Thyroid gland (tissue), 4 donors: ENCODE measurements around the gene HOTAIR. TPM values are rescaled to one million over a fixed set of nuclear protein-coding genes. Genes with fewer than 3 reads are reported as not detected.

Source experiments
- DNase-seq, 2 donors: peaks; one replicate each; pipeline ENCODE4 v3.0.0-alpha.2; 2019
- H3K27ac ChIP-seq, 3 donors: fragments of 200-600 bp; sonication (generic); 1 replicate in 2 of 3; 2 replicates in 1 of 3; pipeline ENCODE4 v1.5.1; 2016 to 2019; ENCODE audit warnings: mild to moderate bottlenecking in 1 of 3, moderate library complexity in 1 of 3
- H3K27me3 ChIP-seq: fragments of 200-600 bp; sonication (generic); one replicate; pipeline ENCODE4 v1.5.1; 2019
- H3K36me3 ChIP-seq, 2 donors: fragments of 200-600 bp; sonication (generic); one replicate each; pipeline ENCODE4 v1.5.1; 2016 to 2019
- H3K4me1 ChIP-seq, 2 donors: fragments of 200-600 bp; sonication (generic); one replicate each; pipeline ENCODE4 v1.5.1; 2017 to 2019
- H3K4me3 ChIP-seq, 3 donors: fragments of 200-600 bp; sonication (generic); replicated peaks in 1 of 3; 1 replicate in 2 of 3; 2 replicates in 1 of 3; pipeline ENCODE4 v1.5.1; 2016; ENCODE audit warnings: mild to moderate bottlenecking in 1 of 3
- H3K9me3 ChIP-seq: fragments of 200-600 bp; sonication (generic); one replicate; pipeline ENCODE4 v1.5.1; 2017
- POLR2A ChIP-seq, 2 donors: fragments of 450-650 bp; IDR thresholded peaks; one replicate each; pipeline ENCODE4 v1.6.1; 2017; ENCODE audit warnings: antibody characterized with exemption in 2 of 2, mild to moderate bottlenecking in 2 of 2, moderate library complexity in 1 of 2
- WGBS, 2 donors: methylation state at CpG; one replicate each; pipeline ENCODE4 v1.1.5; 2017; 5-methylcytosine and 5-hydroxymethylcytosine counted together
- intact Hi-C: fragments of 100-400 bp; cut with DNase I; formaldehyde crosslinking; loops from one replicate; pipeline ENCODE4 v1.15.1; 2023
- total RNA-seq, 4 donors: library from RNA; depleted of rRNA; stranded (reverse); fragments of >200 nt; gene quantifications; one replicate each; pipeline ENCODE4 v1.2.3, GENCODE V29; 2016
- TF ChIP-seq, protein P1 (sequence below), 6 experiments: fragments of 200-600 bp in 3 of 6; fragments of 450-650 bp in 3 of 6; sonication (generic) in 3 of 6; IDR thresholded peaks; one replicate each; pipeline ENCODE4 v1.5.1; 2016 to 2019; ENCODE audit warnings: antibody characterized with exemption in 6 of 6, mild to moderate bottlenecking in 2 of 6, inconsistent platforms in 1 of 6, moderate library complexity in 1 of 6

HOTAIR gene
- total RNA-seq, 4 donors from 2014 or later = not detected

DNA sequence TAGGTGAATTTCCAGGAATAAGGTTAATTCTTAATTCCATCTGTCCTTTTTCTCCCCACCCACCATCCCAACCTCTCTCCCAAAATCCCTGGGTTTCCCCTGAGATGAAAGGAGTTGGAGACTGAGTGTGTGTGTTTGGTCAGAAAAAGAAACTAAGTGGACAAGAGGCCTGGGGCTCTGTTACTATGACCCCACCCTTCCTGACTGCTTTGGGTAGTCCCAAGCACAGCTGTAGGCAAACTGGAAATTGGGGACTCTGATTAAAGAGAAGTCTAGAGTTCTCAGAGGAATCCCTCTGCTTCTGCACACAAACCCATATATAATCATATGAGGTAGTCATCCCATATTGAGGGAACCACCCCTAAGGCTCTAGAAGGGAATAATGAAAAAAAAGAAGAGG, 27.0 kb downstream of the HOTAIR start:
- Histone ChIP-seq H3K4me3 (no peak overlapping the region), H3K27ac (no peak overlapping the region), H3K36me3 (no peaks in the 10 kb centered on the region), H3K27me3 (peaks cover 61% of the 10 kb centered on the region), H3K9me3 (no peaks in the 10 kb centered on the region), H3K4me1 (peaks cover 0 to 7% of the 10 kb centered on the region in 2 donors)
- TF ChIP-seq, protein P1, sequence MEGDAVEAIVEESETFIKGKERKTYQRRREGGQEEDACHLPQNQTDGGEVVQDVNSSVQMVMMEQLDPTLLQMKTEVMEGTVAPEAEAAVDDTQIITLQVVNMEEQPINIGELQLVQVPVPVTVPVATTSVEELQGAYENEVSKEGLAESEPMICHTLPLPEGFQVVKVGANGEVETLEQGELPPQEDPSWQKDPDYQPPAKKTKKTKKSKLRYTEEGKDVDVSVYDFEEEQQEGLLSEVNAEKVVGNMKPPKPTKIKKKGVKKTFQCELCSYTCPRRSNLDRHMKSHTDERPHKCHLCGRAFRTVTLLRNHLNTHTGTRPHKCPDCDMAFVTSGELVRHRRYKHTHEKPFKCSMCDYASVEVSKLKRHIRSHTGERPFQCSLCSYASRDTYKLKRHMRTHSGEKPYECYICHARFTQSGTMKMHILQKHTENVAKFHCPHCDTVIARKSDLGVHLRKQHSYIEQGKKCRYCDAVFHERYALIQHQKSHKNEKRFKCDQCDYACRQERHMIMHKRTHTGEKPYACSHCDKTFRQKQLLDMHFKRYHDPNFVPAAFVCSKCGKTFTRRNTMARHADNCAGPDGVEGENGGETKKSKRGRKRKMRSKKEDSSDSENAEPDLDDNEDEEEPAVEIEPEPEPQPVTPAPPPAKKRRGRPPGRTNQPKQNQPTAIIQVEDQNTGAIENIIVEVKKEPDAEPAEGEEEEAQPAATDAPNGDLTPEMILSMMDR (IDR thresholded peaks at IDR 0.05) = no peak
- no peak for TF ChIP-seq POLR2A (IDR thresholded peaks at IDR 0.05)
- no peak for DNase-seq
- intact Hi-C loops = no loop called here

DNA sequence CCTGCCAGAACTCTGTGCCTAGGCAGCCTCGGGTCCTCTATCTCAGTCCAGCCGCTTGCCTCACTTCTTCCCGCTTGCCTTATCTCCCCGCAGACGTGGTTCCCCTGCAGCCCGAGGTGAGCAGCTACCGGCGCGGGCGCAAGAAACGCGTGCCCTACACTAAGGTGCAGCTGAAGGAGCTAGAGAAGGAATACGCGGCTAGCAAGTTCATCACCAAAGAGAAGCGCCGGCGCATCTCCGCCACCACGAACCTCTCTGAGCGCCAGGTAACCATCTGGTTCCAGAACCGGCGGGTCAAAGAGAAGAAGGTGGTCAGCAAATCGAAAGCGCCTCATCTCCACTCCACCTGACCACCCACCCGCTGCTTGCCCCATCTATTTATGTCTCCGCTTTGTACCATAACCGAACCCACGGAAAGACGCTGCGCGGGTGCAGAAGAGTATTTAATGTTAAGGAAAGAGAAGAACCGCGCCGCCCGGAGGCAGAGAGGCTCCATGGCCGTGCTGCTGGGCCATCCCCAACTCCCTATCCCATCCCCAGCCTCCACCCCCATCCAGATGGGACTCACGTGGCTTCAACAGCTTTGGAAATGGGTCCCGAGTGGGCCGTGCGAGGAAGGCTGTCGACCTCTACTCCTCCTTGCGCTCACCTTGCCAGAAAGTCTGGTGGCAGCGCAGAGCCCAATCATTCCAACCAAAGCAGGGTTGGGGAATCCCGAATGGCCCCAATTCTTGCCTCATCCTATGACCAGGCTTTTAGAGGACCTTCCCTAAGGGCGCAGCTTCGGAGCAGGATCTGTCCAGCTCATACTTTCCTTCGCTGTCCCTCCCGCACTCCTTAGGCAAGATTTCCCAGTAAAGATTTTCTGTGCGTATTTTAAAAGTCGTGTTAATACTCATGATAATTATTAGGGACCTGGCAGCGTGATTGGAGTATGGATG, 29.6 kb downstream of the HOTAIR start:
- no peaks in the 10 kb centered on the region for H3K4me1 ChIP-seq
- 12 to 16% methylated on average over 48 to 51 of the region's 51 CpGs for WGBS, 2 donors
- H3K36me3 ChIP-seq = no peaks in the 10 kb centered on the region
- intact Hi-C loops = no loop called here
- TF ChIP-seq, protein P1 (IDR thresholded peaks at IDR 0.05) = no peak
- no peak for TF ChIP-seq POLR2A (IDR thresholded peaks at IDR 0.05)
- peaks cover 60% of the 10 kb centered on the region for H3K27me3 ChIP-seq
- no peak overlapping the region for H3K27ac ChIP-seq
- no peak overlapping the region for H3K4me3 ChIP-seq
- no peak for DNase-seq
- H3K9me3 ChIP-seq = no peaks in the 10 kb centered on the region

DNA sequence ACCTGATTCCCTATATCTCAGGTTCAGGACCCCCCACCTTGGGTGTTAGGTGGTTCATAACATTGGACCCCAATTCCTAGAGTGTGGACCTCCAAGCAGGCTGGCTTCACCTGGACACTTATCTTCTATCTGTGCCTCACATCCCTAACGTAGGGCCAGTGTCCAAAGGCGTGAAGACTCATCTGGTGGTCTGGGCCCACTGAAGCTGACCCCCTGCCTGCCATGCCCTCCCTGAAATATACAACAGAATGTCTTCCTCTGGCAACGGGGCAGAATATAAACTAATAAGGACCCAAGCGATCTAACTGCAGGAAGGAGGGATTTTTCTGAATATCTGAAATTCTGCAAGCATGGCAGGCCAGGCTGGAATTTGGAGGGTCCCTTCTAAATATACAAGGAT, 30.5 kb downstream of the HOTAIR start:
- H3K36me3 ChIP-seq = no peaks in the 10 kb centered on the region
- TF ChIP-seq, protein P1 (IDR thresholded peaks at IDR 0.05) = no peak
- TF ChIP-seq POLR2A (IDR thresholded peaks at IDR 0.05) = no peak
- DNase-seq = no peak
- H3K4me1 ChIP-seq = peaks cover 0 to 6% of the 10 kb centered on the region in 2 donors
- no peak overlapping the region for H3K27ac ChIP-seq
- WGBS, 2 donors = 29 to 31% methylated on average over 4 of the region's 4 CpGs
- no peak overlapping the region for H3K4me3 ChIP-seq
- intact Hi-C loops = no loop called here
- H3K9me3 ChIP-seq = no peaks in the 10 kb centered on the region
- H3K27me3 ChIP-seq = peaks cover 65% of the 10 kb centered on the region

DNA sequence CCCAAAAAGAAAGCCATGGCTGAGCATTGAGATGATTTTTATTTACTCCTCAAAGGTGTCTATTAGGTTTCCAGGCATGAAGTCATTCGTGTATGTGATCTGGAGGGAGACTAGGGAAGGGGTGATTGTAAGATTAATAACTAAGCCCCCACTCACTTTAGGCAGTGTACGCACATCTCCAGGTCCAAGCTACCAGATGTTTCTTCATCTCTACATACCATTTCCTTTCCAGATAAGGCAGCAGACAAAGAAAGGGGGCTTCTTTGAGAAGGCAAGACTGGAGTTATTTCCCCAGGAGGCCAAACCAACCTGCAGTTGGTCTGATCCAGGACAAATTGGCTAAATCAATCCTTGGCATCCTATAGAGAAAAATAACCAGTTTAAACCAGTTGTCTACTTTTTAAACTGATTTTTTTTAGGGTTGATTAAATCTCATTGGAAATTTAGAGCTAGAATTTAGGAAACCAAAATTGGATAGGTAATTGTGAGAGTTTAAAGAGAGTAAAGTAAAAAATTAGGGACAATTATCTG, 32.2 kb downstream of the HOTAIR start:
- no peak for TF ChIP-seq POLR2A (IDR thresholded peaks at IDR 0.05)
- TF ChIP-seq, protein P1 (IDR thresholded peaks at IDR 0.05) = no peak
- H3K4me3 ChIP-seq = no peak overlapping the region
- peaks cover 72% of the 10 kb centered on the region for H3K27me3 ChIP-seq
- no peak overlapping the region for H3K27ac ChIP-seq
- intact Hi-C loops = no loop called here
- H3K4me1 ChIP-seq = peaks cover 0 to 17% of the 10 kb centered on the region in 2 donors
- DNase-seq = no peak
- no peaks in the 10 kb centered on the region for H3K36me3 ChIP-seq
- WGBS, 2 donors = 27 to 37% methylated on average over 2 of the region's 2 CpGs
- H3K9me3 ChIP-seq = no peaks in the 10 kb centered on the region

DNA sequence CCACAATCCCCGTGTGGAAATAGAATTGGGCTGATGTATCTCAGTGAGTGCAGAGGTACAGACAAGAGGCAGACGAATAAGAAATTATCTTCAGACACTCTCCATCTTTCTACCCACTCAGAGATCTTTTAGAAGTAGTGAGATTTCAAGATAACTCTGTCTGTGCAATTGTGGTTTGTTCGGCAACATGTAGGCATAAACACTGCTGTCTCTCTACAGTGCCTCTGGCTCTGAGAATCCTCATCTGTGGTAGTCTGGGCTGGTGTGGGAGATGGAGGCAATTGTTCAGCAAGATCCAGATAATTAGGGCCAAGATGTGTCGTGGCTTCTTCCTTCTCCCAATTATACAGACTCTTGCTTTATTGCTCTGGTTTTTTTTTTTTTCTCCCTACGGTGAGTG, 33.0 kb downstream of the HOTAIR start:
- no peak overlapping the region for H3K27ac ChIP-seq
- WGBS, 2 donors = 16 to 20% methylated on average over 5 of the region's 5 CpGs
- H3K9me3 ChIP-seq = no peaks in the 10 kb centered on the region
- no peak overlapping the region for H3K4me3 ChIP-seq
- intact Hi-C loops = no loop called here
- TF ChIP-seq, protein P1 (IDR thresholded peaks at IDR 0.05) = no peak
- no peak for TF ChIP-seq POLR2A (IDR thresholded peaks at IDR 0.05)
- no peak for DNase-seq
- H3K27me3 ChIP-seq = peaks cover 68% of the 10 kb centered on the region
- peaks cover 0 to 17% of the 10 kb centered on the region in 2 donors for H3K4me1 ChIP-seq
- no peaks in the 10 kb centered on the region for H3K36me3 ChIP-seq
